Activated gamma-delta T cell (primary cell): Measurements from ENCODE around the gene VSIG1.

ENCODE experiments used
- DNase-seq: peaks from one replicate; lab custom pipeline; 2025; lab: John Stamatoyannopoulos, UW
- total RNA-seq, 2 donors: gene quantifications; one replicate each; lab custom pipeline; 2026; lab: John Stamatoyannopoulos, UW

Gene VSIG1
- total RNA-seq, result 6.8 to 18.8 reads per million in 2 donors

DNA sequence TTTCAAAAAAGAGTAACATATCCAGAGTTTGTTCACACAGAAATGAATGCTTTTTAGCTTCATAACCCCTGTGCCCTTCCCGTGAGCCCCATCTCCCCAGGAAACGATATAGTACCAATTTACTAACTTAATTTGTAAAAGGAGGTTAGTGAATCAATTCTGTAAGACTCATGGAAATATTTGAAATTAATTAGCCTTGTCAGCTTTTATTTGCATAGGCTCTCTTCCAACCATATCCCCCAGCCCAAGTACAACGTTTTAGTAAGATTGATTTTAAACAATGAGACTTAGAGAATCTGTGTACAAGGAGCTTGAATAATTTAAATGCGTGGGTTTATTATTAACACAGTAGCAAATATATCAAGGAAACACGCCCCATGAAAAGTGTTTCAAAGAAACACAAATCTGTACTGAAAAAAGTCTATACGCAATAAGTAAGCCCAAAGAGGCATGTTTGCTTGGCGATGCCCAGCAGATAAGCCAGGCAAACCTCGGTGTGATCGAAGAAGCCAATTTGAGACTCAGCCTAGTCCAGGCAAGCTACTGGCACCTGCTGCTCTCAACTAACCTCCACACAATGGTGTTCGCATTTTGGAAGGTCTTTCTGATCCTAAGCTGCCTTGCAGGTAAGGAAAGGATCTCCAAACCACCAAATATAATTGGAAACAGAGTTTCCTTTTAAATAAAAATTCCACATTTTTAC is at the start of gene VSIG1:
VSIG1 (plus strand) TSS at position 512 of the 703 bp plus-strand sequence; CDS start at position 578, 66 bp downstream.
- no peak for DNase-seq

DNA sequence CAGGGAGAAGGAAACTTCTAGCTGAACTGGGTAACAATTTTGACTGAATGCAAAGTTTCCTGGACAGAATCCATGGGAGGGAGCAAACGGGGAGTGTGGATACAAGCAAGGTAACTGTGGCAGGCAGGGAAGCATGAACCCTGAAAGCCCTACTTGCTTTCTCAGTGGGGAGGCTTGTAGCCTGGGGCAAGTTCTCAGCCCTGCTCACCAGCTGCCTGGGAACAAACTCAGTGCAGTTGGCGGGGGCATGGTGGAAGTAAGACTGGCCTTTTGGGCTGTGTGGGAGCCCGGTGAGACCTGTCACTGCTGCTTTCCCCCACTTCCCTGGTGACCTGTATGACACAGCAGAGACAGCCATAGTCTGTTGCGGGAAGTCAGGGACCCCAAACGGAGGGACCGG is 48.7 kb upstream of the VSIG1 start:
- no peak for DNase-seq

DNA sequence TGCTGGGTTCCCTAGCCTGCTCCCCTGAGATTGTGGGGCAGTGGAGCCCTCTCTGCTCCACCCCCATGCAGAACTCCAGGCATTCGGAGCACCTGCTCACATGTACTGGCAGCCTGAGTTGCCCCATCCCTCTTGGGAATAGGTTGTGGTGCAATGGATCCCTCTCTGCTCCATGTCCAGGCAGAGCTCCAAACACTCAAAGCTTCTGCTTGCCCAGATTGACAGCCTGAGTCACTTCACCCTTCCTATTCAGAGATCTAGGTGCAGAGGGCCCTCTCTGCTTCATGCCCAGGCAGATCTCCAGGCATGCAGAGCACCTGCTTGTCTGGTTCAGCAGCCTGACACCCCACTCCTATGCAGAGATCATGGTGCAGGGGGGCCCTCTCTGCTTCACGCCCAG is 44.1 kb upstream of the VSIG1 start:
- DNase-seq, result no peak

GRCh38 chrX:108001218-108001814 is 43.5 kb upstream of the VSIG1 start:
- DNase-seq, result no peak

DNA sequence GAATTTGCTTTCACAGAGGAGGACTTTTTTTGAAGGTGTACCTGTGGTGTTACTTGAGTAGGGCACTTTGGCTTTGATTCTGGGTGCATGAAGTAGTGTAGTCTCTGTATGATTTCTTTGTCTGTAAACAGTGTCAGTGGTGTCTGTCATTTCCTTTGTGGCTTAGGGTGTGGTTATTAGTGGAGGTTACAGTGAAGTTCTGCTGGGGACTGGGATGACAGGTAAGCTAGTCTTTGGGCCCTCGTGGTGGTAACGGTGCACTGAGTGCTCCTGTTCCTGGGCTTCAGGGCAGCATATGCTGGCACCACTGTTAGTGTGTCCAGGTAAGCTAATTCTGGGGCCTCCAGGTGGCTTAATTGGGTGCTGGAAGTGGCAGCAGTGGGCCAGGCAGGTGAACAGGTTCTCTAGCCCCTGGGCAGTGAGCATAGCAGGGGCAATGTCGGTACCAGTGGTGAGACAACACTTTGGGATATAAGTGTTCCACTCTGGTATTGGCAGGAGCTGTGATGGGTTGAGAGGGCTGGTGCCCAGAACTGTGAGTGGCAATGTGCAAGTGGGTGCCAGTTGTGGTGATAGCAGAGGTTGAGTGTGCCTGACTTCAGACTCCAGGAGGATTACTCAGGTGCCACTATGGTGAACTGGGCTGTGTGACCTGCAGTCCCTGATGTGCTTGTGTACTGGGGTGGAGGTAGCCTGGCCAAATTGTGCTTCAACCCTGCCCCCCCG is 26.0 kb upstream of the VSIG1 start:
- no peak for DNase-seq

DNA sequence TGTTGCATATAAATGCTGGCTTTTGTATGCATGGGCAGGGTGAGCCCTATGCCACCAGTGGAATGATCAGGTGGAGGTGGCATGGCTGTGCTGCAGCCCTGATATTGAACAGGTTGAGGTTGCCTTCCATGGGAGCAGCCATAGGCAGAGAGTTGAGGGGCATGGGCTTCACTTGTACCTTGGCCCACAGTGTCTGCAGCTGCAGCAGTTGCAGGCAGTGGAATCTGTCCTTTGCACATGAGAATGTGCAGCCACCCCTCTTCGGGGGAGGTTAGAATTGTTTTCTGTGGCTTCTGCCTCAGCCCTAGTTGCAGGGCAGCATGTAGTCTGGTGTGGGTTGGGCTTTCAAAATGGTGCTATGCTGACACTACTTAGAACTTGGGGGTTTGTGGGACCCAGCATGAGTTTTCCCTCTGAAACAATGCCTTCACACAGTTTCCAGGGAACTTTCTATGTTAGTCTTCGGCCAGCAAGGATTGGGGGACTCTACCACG is 25.4 kb upstream of the VSIG1 start:
- DNase-seq, result no peak

GRCh38 chrX:108020631-108021030 is 24.2 kb upstream of the VSIG1 start:
- no peak for DNase-seq

DNA sequence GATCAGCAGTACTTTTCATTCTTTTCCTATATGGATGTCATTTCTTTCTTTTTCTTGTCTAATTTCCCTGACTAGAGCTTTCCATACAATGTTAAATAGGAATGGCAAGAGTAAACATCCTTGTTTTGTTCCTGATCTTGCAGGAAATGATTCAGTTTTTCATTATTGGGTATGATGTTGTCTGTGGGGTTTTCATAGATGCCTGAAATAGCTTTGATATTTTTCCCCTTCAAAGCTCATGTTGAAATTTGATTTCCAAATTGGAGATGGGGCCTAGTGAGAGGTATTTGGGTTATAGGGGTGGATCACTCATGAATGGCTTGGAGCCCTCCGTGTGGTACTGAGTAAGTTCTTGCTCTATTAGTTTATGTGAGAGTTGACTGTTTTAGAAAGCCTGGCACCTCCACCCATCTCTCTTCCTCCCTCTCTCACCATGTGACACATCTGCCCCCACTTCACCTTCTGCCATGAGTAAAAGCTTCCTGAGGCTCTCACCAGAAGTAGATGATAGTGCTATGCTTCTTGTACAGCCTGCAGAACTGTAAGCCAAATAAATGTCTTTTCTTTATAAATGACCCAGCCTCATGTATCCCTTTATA is 22.3 kb upstream of the VSIG1 start:
- DNase-seq, result no peak

GRCh38 chrX:108025376-108025775 is 19.5 kb upstream of the VSIG1 start:
- no peak for DNase-seq

GRCh38 chrX:108025954-108026600 is 18.8 kb upstream of the VSIG1 start:
- DNase-seq, result no peak

DNA sequence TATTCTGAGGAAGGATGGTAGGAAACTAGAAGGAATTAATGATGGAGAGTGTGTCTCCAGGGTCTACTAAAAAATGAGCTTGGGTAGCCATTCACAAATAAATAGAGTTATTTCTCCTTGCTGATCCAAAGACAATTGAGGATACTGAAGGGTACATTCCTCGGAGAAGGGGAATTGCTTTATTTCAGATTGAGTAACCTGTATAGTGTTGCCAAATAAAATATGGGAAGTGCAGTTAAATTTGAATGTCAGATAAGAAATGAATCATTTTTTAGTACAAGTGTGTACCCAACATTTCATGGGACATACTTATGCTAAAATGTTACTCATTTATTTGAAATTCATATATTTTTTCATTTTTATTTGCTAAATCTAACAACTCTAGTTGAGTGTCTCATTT is 16.0 kb upstream of the VSIG1 start:
- no peak for DNase-seq

GRCh38 chrX:108029928-108030711 is 14.7 kb upstream of the VSIG1 start:
- no peak for DNase-seq

DNA sequence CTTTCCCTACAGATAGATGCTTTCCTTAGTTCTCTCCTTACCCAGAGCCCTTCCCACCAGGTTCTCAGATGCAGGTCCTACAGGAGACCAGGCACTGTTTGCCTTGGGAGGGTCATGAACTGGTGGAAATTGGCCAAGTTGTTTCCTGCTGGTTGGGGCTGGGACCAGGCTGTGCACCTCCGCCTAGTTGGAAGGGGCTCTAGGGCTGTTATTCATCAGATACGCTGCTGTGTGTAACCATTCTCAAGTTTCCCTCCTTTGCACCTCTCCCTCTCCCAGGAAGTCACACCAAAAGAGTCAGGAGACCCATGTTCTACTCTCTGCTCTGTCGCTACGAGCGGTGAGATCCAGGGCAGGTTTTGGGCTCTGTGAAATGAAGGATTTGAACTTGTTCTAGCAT is 11.9 kb upstream of the VSIG1 start:
- no peak for DNase-seq

DNA sequence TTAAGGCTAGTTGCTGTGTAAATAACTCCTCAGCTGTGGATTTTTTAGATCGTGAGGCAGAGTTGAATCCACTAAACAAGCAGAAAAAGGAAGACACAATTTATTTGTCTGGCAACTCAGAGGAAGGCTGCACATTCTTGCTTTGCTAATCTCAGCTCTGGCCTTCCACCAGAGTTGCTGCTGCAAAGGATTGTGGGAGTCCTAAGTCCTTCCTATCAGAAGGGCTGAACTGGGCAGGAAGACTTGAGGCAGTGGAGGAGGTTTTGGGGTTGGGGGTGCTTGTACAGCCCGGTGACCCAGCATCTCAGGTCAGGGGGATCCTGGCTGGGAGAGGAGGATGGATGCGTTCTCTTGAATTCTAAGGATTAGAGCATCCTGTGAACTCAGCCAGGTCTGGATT is 11.0 kb upstream of the VSIG1 start:
- DNase-seq, result no peak

GRCh38 chrX:108034725-108035124 is 10.1 kb upstream of the VSIG1 start:
- DNase-seq, result no peak

- no peak for DNase-seq
Measured at GRCh38 chrX:108036298-108036973, 8.4 kb upstream of the VSIG1 start.

DNA sequence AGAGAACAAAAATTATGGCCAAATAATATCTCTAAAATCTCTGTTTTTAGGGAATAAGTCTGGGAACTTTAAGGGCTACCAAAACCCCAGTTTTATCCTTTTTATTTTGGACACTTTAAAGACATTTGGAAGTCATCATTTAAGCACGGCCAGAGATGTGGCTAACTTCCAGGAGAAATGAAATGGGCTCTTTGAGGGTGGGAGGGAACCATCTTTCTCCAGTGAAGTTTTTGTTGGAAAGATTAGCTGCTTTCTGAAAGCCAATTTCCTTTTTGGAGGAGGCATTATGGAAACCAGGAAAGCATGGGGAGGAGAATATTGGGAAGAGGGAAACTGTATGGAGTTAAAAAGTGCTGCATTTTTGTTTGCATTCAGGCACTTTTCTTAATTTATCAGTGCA is 4.8 kb downstream of the VSIG1 start:
- no peak for DNase-seq

DNA sequence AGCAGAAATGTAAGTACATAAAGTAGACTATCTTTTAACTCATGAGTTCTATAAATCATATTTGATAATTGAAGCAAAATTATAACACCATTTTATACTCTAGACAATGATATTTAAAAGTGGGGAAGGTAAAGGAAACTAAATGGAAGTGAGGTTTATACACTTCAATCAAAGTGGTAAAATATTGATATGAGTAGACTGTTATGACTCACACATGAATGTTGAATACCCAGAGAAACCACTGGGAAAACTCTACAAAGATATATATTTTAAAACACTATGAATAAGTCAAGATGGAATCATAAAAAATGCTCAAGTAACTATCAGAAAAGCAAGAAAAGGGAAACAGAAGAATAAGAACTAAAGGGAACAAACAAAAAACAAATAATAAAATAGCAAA is 8.4 kb downstream of the VSIG1 start:
- no peak for DNase-seq

DNA sequence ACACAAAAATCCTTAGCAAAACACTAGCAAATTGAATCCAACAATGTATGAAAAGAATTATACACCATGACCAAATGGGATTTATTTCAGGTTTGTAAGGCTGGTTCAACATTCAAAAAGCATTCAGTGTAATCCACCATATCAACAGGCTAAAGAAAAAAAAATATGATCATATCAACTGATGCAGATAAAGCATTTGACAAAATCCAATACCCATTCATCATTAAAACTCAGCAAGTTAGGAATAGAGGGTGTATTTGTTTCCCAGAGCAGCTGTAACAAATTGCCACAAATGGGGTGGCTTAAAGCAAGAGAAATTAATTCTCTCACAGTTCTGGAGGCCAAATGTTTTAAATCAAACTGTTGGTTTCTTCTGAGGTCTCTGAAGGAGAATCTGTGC is 10.7 kb downstream of the VSIG1 start:
- DNase-seq, result no peak

GRCh38 chrX:108059801-108060200 is 14.9 kb downstream of the VSIG1 start:
- no peak for DNase-seq

DNA sequence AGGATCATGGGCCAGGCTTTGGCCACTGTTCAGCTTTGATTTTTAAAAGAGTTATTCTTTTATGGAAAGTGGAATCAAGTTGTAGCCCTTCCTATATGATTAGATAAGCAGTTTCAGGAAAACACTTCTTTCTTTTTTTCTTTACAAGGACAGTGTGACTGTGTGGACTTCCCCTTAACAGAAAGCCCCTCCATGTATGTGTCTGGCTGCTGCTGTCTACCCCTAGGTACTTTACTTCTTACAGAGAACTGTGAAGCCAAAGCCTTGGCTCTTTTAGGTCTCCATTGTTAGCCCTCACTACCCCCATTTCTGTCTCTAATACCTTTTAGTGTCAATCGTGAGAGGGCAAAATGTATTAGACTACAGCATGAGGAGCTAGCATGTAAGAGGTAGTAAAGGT is 19.1 kb downstream of the VSIG1 start:
- DNase-seq, result no peak
